Measurements from ENCODE around the gene CBX4. TPM values are rescaled to one million over a fixed set of nuclear protein-coding genes. Genes with fewer than 3 reads are reported as not detected.

CBX4 gene
- total and polyA plus RNA-seq, 10 of the 15 experiments (the other 5 are each of a cell fraction or from before 2014, with no cell fraction given), result 0.69 to 24.6 (median 4.2) TPM

GRCh38 chr17:79839356-79840268, at the start of gene CBX4 (continued):
- TF ChIP-seq RB1 (IDR thresholded peaks at IDR 0.05; ENCODE audit: borderline replicate concordance) (peak; percentile 33; the same call in 1 of the 2 replicates), MTA3 (IDR thresholded peaks at IDR 0.05; ENCODE audit: borderline replicate concordance, low read length) (no peak), TARDBP (IDR thresholded peaks at IDR 0.05; ENCODE audit: borderline replicate concordance) (no peak), BACH1 (IDR thresholded peaks at IDR 0.05; ENCODE audit: borderline replicate concordance) (peak; percentile 38; the same call in 1 of the 2 replicates), TCF3 (IDR thresholded peaks at IDR 0.05; ENCODE audit: borderline replicate concordance, insufficient read depth, low read depth, low read length) (peak; percentile 65; the same call in 1 of the 2 replicates), STAT1 (conservative IDR thresholded peaks at IDR 0.05) (0 out of 2 replicates have a peak, but pooled peaks have one; percentile 45), TAF1 (IDR thresholded peaks at IDR 0.05; ENCODE audit: borderline replicate concordance, low read depth, low read length) (peak; percentile 96), CBX3 (IDR thresholded peaks at IDR 0.05; ENCODE audit: borderline replicate concordance, low read depth) (no peak), E2F8 (IDR thresholded peaks at IDR 0.05; ENCODE audit: low read depth, partially characterized antibody) (no peak), LARP7 (IDR thresholded peaks at IDR 0.05) (peak; percentile 73), DPF2 (IDR thresholded peaks at IDR 0.05) (peak; percentile 89), ASH2L (IDR thresholded peaks at IDR 0.05; ENCODE audit: borderline replicate concordance, low read depth) (no peak), HSF1 (IDR thresholded peaks at IDR 0.05; ENCODE audit: low read depth, low read length) (no peak), GATAD2B (conservative IDR thresholded peaks at IDR 0.05; ENCODE audit: low read depth) (peak; percentile 93), IRF3 (IDR thresholded peaks at IDR 0.05) (no peak), E4F1 (IDR thresholded peaks at IDR 0.05; ENCODE audit: borderline replicate concordance, partially characterized antibody) (no peak), IKZF2 (IDR thresholded peaks at IDR 0.05) (peak; percentile 39 to 42; a peak in 3 of 4 replicates), HDGF (IDR thresholded peaks at IDR 0.05) (no peak), KAT2A (conservative IDR thresholded peaks at IDR 0.05; ENCODE audit: control insufficient read depth, low read depth, low read length) (no peak), ZNF217 (IDR thresholded peaks at IDR 0.05) (peak; percentile 84), POU2F2 (IDR thresholded peaks at IDR 0.05; ENCODE audit: borderline replicate concordance, low read depth, low read length) (peak; percentile 91), SREBF2 (IDR thresholded peaks at IDR 0.05; ENCODE audit: low read length) (no peak), POLR2AphosphoS5 (IDR thresholded peaks at IDR 0.05; ENCODE audit: low read length) (peak; percentile 38; the same call in 1 of the 2 replicates)
